Activated CD8-positive, alpha-beta memory T cell treated with anti-CD3 and anti-CD28 coated beads, Interleukin-2, amount 50 U/mL, for 4 hours (primary cell): ENCODE results near the gene TFAP2A.

Experiments
- DNase-seq: peaks from one replicate; pipeline ENCODE4 v3.0.0-alpha.2; 2020

Gene TFAP2A

DNA sequence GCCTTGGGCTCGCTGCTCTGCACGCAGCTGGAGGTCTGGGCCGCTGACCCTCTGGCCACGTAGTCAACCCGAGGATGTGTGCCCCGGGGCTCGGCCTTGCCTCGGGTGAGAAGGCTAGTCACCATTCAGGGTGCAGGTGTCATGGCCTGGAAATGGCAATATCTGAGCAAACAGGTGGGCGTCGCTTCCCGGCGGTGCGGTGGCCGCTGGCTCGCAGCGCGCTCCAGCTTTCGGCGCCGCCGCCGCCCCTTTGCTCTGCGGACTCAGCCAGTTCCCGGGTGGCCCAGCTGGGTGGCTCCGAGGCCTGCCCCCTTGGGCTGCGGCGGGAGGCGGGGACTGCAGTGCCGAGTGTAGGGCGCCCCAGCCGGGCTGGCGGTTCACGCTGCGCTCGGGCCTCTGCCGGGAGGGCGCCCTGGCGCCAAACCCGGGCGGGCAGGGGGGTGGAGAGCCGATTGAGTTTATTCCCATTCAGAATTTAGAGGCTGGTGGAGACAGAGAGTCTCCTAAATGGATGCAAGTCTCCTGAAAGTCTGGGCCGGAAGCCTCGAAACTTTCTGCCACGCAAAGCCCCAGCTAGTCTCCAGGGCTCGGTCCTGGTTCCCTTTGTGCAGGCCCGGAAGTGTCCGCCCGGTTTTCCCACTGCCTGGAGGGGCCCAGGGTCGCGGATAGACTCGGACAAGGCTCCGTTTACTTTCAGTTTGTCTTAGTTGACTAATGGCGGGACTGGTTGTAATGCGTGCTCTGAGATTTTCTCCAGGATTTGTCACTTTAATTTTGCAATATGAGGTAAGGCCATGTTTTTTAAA is 11.3 kb upstream of the TFAP2A start:
- no peak for DNase-seq

DNA sequence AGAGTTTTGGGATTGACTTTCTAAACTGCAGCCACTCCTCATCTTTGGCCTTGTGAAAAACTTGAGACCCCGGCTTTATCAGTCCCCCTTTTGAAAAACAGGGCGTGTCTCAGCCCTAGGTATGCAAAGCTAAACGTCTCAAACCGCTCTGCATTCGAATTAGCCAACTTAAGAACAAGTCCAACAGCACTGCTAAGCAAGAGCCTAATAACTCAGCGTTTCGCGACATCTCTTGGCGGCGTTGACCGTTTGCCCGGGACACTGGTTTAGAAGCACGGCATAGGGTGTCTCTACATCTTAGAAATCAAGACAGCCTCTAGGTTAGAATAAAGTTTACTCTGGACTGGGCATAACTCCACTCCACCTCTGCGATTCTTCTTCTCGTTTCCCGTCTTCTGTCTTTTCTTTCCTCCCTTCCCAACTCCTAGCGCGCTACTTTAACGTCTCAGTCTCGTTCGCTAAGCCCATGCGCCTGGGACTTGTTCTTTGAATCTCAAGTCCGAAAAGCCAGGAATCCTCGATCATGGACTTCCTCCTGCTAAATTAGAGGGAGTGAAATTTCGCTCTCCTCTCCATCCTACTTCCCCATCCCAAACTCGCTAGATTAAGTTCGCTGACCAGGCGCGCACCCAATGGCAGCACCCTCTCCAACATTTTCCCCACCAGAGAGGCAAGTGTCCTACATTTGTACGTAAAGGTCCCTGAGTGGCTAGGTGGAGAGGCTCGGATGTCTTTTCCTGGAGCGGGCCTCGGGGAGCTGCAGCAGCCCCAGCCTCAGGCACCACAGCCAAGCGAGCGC is 10.5 kb upstream of the TFAP2A start:
- DNase-seq = no peak

DNA sequence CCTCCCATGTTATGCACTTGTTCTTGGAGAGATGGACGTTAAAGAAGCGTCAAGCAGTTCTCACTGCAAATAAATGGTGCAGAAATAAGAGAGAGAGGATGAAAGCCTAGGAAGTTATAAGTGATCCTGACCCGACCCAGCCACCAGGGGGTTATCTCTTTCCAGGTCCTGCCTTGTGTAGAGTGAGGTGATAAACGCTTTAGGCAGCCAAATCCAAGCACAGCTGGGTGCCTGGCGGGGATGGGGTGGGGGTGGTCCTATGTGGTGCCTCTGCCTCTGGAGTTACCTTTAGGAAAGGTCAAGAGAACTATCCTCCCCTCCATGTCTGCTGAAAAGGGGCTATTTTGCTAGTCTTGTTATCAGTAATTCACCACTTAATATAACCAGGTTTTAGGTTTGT is 9.2 kb upstream of the TFAP2A start:
- no peak for DNase-seq

DNA sequence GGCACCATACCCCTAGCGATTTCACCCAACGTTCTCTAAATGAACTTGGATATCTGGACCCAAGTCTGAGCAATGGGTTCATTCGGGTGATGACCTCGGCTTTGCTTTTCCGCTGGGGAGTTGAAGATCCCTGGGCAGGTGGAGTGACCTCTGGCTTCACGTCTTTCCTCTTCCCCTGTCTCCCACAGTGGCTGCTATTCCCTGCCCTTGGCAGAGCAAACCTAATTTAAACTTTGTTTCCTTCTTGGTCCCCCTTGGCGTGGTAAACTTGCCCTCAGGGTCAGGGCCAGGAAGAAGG is 7.8 kb upstream of the TFAP2A start:
- DNase-seq = no peak

DNA sequence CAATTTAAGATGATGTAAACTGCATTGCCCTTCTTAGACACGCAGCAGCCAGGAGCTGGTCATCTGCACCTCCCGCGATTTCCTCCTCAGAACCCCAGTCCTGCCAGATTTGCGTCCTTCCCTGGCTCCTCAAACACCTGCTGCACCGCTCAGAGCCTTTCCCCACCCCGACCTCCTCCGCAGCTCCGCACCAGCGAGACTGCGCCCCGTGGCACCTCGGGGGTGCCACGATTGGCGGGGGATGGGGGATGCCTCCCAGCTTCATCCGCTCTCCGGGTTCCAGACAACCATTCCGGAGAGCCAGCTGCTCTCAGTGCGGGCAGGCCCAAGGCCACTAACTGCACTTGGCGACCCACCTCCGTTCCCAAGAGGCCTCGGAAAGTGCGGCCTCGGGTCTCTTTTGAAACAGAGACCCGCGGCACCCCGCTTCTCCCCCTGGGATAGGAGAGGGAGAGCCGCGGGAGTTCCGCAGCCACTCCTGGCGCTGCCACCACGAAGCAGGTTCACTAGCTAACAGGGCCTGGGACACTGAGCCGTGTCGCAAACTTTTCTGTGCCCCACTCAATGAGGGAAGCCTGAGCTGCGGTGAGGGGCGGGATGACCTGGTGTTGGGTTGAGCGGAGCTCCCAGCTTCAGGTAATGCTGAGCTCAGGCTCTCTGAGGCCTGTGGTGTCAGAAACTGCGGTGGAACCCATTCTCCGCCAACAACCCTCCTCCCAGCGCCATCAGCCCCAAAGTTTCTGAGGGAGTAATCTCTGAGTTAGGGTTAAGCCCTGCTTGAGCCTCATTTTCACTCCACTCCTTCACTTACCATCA is 7.3 kb upstream of the TFAP2A start:
- DNase-seq = no peak

DNA sequence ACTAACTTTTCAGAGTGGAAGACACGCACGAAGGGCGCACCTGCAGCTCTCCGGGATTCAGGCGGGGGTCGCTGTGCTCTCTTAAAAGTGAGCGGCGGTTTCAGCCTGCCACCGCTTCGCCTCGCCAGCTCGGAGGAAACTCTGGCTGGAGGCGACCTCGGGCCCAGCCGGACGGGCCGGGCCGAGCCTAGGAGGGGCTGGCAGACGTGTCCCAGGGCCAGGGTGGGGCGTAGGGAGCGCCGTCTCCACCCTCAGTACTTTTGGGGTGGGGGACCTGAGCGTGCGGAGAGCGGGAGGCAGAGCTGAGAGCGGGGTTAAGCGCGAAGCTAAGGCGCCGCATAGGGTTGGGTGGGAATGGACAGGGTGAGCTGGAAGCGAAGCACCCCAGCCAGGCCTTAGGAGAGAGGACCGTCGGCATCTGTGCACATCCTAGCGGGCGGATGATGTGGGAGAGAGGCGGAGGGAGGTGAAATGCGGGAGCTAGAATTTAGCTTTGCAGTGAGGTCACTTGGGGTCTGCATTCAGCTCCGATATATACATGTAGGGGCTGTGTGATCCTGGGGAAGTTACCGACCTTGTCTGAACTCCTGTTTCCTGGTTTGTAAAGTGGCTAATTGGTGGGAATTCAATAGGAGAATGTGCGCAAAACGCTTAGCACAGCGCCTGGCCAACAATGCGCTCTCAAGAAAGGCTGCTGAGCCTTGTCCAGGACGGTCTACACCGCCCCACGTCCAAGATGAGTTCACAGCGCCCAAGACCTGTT is 6.5 kb upstream of the TFAP2A start:
- no peak for DNase-seq

DNA sequence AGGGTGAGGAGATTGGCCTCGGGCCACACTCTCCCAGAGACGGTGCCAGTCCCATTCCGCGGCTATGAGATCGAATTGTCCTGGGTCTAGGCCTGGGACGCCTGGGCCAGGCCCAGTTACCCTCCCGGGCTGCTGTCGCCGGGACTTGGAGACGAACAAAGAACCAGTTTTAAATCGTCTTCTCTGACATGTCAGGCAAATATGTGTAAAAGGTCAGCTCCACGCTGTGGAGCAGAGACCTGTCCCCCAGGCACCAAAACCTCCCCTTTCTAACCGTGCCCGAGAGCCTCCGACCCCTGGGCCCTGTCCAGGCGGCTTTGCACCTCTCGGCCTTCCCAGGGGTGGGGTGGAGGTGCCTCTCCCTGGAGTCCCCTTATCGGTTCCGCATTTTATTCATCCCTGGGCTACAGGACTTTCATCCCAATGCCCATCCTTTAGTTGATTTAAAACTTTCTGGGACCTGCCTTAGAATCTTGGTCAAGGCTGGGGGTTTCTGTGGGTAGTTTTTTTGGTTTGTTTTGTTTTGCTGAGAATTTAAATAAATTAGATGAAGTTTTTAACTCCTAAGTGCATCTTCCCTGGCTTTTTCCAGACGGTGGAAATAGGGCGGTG is 5.8 kb upstream of the TFAP2A start:
- DNase-seq = no peak

DNA sequence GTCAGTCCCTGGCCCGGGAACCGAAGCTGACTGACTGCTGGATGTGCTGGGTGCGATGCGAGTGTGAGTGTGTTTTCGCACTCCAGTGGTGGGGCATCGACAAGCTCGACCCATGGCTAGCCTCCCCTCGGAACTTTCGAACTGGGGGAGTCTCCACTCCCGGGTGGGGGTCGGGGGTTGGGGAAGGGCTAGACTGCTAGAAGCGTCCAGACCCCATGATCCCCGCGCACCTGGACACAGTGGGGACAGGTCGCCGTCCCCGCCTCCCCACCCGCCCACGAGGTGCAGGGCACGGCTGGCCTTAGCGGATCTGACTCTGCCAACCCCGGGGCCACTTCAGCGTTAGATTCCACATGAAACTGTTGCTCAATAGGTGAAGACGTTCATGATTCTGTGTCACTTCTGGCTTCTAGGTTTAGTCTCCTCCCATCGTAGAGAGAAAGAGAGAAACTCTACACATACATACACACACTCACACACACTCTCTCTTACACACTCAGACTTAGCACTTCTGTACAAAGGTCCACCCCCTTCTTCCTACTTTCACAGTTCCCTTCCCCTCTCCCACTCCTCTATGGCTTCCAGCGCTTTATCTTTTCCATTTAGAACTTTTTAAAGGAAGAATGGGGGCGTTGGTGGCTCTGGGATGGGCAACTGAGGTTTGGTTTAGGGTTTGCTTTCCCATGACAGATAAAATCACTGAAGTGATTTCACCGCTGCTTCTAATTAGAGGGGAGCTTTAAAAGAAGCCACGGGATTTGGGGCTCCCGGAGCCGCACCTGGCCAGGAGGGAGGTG is 5.1 kb upstream of the TFAP2A start:
- DNase-seq = no peak

DNA sequence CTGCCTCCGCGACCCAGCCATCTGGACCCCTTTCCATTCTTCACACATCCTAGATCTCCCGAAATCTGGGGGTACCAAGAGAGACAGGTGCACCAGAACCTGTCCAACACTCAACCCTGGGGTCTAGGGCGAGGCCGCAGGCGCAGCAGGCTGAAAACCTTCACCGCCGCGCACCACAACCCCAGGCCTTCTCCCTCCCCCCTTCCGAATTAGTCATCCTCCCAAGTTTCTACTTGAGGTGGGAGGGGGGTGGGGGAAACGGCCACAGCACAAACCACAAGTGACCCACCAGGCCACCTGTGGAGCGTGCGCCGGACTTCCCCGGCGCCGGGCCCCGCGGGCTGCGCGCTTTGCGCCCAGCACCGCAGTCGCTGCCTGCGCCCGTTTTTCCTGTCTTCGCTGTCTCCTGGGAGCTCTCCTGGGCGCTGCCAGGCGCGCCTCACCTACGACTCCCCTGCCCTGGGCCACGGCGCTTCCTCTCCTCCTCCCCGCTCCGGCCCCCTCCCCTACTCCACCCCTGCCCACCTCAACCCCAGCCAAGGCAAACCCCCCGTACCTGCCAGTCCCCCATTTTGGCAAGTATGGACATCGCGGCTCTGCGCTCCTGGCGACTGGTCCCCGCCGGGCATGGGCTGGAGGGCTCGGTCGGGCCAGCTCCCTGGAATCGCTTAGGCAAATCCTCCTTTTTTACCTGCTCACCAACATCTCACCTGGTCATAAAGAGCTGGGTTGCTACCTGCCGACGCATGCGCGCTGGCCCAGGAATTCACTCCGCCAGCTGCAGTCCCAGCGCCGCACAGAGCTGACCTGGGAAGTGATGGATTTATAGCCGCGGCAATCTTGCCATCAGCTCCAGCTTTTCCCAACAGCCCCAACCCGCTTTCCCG is 4.2 kb upstream of the TFAP2A start:
- no peak for DNase-seq

DNA sequence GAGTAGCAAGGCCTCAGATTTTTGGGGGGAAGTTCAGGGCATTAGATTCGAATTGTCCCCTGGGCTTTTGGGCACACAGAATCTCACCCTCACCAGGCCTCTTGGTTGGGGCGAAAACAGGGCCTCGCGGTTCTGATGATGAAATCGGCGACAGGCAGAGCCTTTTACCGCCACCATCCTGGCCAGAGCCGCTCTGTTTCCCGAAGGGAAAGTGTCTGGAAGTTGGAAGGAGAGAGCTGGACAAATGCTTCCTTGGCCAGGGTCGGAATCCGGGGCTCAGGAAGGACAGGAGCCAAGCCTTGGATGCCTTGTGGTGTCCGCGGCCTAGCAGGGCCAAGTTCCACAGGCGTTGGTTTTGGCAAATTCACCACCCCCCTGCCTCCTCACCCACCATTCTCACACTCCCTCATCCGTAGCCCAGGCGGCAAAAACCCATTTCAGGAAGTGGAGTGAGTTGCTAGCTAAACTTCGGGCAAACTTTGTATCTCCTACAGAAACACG is 3.5 kb upstream of the TFAP2A start:
- DNase-seq = no peak

DNA sequence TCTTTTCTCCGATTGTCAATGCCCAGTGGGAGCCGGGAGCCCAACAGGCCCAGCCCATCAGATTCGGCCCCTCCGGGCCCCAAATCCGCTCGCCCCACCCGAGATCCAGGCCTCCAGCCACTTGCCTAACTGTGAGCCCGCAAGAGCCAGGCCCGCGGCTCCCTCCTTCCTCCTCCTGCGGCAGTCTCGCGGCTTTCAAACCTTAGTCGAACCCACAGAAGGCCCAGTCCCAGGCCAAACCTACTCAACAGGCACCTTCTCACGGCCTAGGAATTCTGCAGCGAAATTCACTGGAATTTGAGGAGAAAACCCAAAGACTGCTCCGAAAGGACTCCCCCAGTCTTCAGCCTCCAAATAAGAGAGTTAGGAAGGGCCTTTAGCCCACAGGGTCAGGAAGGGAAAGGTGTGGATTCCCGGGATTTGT is 2.8 kb upstream of the TFAP2A start:
- DNase-seq = no peak

DNA sequence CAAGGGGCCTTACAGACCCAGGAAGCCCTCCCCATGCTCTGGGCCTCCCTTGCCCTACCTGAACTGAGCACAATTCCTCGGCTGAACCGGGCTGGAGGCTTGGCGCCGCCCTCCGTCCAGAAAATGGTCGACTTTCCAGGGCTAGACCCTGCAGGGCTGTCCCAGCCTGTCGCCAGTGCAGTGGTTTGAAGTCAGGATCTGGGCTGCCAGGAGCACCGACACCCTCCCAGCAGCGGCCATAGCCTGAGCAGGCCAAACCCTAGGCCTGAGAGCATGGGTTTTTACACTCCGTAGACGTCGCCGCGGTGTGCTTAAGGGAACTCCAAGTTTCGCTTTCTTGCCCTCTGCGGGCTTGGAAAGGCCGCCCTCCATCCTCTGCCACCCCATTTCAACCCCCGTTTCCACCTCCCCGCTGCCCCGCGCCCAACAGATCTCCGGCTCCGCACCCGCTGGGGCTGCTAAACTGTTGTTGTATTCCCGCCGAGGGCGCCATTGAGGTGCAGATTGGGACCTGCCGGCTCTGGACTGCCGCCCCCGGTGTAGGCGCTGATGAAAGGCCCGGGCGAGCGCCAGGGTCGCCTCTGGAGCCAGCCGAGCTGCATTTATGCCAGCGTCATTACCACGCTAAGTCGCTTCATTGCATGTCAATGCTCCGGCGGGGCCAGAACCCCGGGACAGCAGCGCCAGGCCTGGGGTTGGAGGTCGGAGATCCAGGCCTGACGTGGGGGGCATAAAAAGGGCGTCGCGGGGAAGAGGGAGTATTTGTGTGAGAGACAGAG is 2.2 kb upstream of the TFAP2A start:
- no peak for DNase-seq

DNA sequence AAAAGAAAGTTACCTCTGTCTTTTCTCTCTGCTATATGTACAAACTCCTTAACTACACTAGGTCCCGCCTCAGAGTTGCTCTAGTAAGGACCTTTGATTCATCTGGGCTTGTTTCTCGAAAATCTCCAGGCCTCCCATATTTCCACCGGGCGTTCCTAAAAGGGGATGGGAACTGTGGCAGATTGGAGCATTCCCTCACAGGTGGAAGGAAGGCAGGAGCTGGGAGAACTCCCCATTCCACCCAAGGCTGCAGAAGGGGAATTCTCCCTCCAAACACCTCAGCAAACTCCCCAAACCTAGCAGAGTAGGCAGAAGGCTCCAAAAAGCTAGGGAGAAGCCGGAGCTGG is 1.6 kb upstream of the TFAP2A start:
- no peak for DNase-seq

DNA sequence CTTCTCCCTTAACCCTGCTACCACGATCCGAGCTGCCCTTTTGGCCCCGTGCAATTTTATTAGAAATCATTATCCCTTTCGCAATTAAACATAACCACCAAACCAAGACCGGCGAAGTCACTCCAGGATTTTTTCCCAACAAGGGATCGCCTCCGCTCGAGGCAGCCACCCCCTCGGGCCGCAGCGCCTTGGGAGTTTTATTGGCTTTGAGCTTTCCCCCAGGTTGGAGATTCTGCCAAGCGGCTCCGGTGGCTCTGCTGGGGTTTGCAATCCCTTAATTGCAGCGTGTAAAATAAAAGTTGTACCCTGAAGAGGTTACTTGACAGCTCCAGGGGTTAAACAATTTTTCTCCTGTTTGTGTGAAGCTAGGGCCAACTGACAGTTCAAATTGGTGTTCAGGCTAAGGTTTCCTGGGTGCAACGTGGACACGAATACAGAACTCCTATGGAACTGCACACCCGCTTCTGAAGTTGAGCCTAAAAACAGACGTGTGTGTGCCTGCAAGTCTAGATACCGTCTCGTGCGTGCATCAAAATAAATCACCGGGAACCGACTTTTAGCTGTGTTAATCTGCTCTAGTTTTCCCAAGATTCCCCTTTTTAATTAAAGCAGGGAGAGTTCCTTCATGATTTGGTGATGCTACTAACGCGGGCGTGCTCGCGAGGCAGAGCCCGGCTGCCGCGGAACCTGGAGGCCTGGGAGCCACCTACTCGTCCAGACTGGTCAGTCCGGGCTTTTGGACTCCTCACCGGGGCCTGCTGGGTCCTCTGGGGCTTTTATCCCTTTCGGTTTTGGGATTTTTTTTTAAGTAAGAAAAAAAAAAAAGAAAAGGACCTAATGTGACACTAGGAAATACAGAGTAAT is 975 bp upstream of the TFAP2A start:
- no peak for DNase-seq

DNA sequence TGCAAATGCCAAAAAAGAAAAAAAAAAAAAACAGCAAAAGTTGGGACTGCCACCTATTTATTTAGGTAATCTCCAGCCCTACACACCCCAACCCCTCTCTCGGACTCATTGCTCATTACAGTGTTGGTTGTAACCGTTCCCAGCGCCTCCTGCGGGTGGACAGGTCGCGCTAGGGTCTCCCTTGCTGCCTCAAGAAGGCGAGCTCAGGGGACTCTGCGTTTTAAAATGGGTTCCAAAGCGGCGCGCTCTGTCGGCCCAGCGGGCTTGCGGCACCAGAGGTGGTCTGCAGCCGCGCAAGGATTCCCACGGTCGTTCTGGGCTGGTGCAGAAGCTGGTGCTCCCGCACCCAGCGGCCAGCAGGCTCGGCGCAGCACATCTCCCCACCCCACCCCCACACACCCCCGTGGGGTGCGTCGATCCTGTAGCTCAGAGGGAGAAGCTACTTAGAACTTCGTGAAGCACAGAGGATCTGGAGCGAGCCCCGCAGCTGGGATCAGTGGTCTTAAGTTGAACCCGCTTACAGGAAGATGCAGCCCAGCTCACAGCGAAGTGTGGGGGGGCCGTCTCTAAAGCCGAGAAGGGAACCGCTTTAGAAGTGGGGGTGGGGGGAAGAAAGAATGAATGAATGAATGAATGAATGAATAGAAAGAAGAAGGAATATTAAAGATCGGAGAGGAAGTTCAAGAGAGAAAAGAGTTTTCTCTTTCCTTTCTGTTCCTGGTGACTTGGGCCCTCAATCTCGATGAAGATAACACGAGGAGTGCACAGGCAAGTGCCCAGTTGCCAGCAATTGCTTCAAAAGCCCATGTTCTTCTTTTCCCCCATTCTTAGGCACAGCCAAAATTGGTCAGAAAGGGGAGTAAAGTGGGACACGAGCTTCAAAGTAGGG is 780 bp downstream of the TFAP2A start:
- DNase-seq = no peak

DNA sequence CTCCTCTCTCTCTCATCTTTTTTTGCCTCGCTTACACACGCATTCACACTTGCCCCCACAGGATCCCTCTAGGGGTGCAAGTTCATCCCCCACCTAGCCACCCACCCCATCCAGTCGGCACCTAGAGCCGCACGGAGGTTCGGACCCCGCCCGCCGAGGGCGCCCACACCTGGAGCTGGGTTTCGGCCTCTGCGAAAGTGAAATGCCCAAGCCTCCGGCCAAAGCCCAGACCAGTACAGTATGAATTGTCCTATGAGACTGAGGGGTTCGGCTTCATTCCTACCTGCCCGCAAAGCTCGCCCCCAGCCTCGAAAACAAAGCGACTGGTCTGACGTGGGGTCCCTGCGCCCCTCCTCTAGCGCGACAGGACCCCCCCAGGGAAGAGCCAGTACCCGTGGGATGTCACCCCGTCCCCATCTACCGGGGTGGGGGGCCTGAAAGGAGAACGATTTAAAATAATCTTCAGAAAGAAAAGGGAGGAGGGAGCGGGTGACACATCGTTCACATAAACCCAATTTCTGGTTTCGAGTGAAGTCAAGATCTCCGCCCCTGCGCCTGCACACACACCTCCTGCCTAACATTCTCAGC is 1.5 kb downstream of the TFAP2A start:
- no peak for DNase-seq
